ENCODE measurements around the gene OGT.
"Not testable (repeated sequence)": the region's sequence is repeated elsewhere in the genome, so short reads cannot be mapped to it uniquely, and the experiment has no call there.

- TF ChIP-seq CTCF (IDR thresholded peaks at IDR 0.05); REST (IDR thresholded peaks at IDR 0.05; ENCODE audit: insufficient read depth in 1 of 2, low read depth in 2 of 2, low read length in 1 of 2); SIN3A (IDR thresholded peaks at IDR 0.05; ENCODE audit: borderline replicate concordance, insufficient read depth, low read depth, low read length); POLR2AphosphoS5 (IDR thresholded peaks at IDR 0.05; ENCODE audit: low read depth, low read length); TCF7L2 (IDR thresholded peaks at IDR 0.05; ENCODE audit: low read depth, low read length): not testable (repeated sequence)
These were observed 38.5 kb downstream of the OGT start for GRCh38 chrX:71571390-71571789.

All from Panc1 (cell line).